ENCODE data around the gene LGR6. TPM values are rescaled to one million over a fixed set of nuclear protein-coding genes. Genes with fewer than 3 reads are reported as not detected.

LGR6 gene
- total RNA-seq, 4 donors from 2014 or later: under 0.01 to 1.2 (median 0.78) TPM; not detected in 1

- intact Hi-C loops (cut with DNase I): no loop called here
- no peak for DNase-seq (ENCODE audit: extremely low spot score)
- Histone ChIP-seq H3K36me3 (no peaks in the 10 kb centered on the region), H3K9me3 (no peaks in the 10 kb centered on the region), H3K4me3 (no peak overlapping the region), H3K27me3 (peaks cover 0 to 12% (median 0%) of the 10 kb centered on the region in 4 donors), H3K27ac (replicated peaks in 1 of 4) (no peak overlapping the region), H3K4me1 (peaks cover 0 to 11% (median 8%) of the 10 kb centered on the region in 4 donors)
- no peak for TF ChIP-seq POLR2AphosphoS5 (IDR thresholded peaks at IDR 0.05)
- TF ChIP-seq EP300 (IDR thresholded peaks at IDR 0.05): no peak
- no peak for TF ChIP-seq CTCF (IDR thresholded peaks at IDR 0.05)
- no peak for TF ChIP-seq POLR2A (IDR thresholded peaks at IDR 0.05; ENCODE audit: low read depth)
- 85% methylated on average over 2 of the region's 2 CpGs for WGBS
These were observed 42.6 kb upstream of the LGR6 start for GRCh38 chr1:202151045-202151444.

GRCh38 chr1:202152399-202152798 is 41.2 kb upstream of the LGR6 start:
- intact Hi-C loops (cut with DNase I): no loop called here
- peaks cover 0 to 11% (median 8%) of the 10 kb centered on the region in 4 donors for H3K4me1 ChIP-seq
- no peaks in the 10 kb centered on the region for H3K36me3 ChIP-seq
- peaks cover 0 to 12% (median 0%) of the 10 kb centered on the region in 4 donors for H3K27me3 ChIP-seq
- WGBS: 100% methylated on average over 3 of the region's 10 CpGs
- no peak overlapping the region for H3K27ac ChIP-seq (replicated peaks in 1 of 4)
- no peak overlapping the region for H3K4me3 ChIP-seq
- no peak for TF ChIP-seq POLR2A (IDR thresholded peaks at IDR 0.05; ENCODE audit: low read depth)
- TF ChIP-seq EP300 (IDR thresholded peaks at IDR 0.05): no peak
- TF ChIP-seq POLR2AphosphoS5 (IDR thresholded peaks at IDR 0.05): no peak
- no peaks in the 10 kb centered on the region for H3K9me3 ChIP-seq
- no peak for DNase-seq (ENCODE audit: extremely low spot score)

DNA sequence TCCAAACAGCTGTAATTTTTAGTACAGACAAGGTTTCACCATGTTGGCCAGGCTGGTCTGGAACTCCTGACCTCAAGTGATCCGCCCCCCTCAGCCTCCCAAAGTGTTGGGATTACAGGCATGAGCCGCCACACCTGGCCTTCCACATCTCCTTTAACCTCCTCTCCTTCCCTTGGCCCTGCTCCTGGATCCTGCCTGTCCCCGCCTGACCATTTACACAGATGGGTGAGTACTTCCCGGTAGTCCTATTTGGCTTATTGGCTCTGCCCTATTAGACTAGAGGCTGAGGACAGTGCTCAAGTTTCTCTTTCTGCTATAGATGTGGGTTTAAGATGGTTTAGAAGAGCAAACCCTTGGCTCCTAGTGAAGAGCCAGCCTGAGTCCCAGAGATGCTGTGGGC is 40.3 kb upstream of the LGR6 start:
- H3K27me3 ChIP-seq: peaks cover 0 to 12% (median 0%) of the 10 kb centered on the region in 4 donors
- no peak for TF ChIP-seq POLR2AphosphoS5 (IDR thresholded peaks at IDR 0.05)
- no peak for TF ChIP-seq EP300 (IDR thresholded peaks at IDR 0.05)
- no peak for TF ChIP-seq POLR2A (IDR thresholded peaks at IDR 0.05; ENCODE audit: low read depth)
- TF ChIP-seq CTCF (IDR thresholded peaks at IDR 0.05): no peak
- H3K4me1 ChIP-seq: peaks cover 0 to 11% (median 8%) of the 10 kb centered on the region in 4 donors
- intact Hi-C loops (cut with DNase I): no loop called here
- DNase-seq (ENCODE audit: extremely low spot score): no peak
- WGBS: 97% methylated on average over 4 of the region's 4 CpGs
- H3K4me3 ChIP-seq: no peak overlapping the region
- H3K36me3 ChIP-seq: no peaks in the 10 kb centered on the region
- no peaks in the 10 kb centered on the region for H3K9me3 ChIP-seq
- H3K27ac ChIP-seq (replicated peaks in 1 of 4): no peak overlapping the region

DNA sequence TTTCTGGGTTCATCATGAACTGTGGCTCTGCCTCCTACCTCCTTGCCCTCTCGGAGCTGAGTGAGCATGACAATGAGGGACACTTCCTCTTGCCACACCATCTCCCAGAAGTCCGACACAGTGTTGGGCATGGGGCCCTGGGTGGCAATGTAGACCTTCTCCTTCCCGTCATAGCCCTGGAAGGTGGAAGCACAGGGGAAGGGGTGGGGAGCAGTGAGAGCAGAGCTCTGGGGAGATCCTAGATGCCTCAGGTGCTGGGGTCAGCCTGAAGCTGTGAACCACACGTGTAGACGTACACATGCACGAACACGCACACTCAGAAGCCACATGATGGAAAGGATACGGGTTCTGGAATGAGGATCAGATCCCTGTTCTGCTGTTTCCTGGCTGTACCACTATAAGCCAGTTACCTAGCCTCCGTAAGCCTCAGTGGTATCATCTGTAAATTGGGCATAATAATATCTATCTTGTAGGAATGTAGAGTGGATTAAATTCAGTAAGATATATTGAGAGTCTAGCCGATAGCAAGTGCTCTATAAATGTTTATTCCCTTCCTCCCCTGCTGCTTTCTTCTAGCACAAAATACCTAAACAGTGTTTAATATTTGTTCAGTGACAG is 39.3 kb upstream of the LGR6 start:
- no peaks in the 10 kb centered on the region for H3K9me3 ChIP-seq
- no peaks in the 10 kb centered on the region for H3K36me3 ChIP-seq
- H3K4me3 ChIP-seq: no peak overlapping the region
- H3K4me1 ChIP-seq: peaks cover 0 to 11% (median 8%) of the 10 kb centered on the region in 4 donors
- H3K27me3 ChIP-seq: peaks cover 0 to 12% (median 0%) of the 10 kb centered on the region in 4 donors
- 83% methylated on average over 10 of the region's 10 CpGs for WGBS
- intact Hi-C loops (cut with DNase I): no loop called here
- TF ChIP-seq EP300 (IDR thresholded peaks at IDR 0.05) (no peak), POLR2A (IDR thresholded peaks at IDR 0.05; ENCODE audit: low read depth) (no peak), CTCF (IDR thresholded peaks at IDR 0.05) (no peak), POLR2AphosphoS5 (IDR thresholded peaks at IDR 0.05) (no peak)
- no peak overlapping the region for H3K27ac ChIP-seq (replicated peaks in 1 of 4)
- no peak for DNase-seq (ENCODE audit: extremely low spot score)

- no peaks in the 10 kb centered on the region for H3K9me3 ChIP-seq
- no peaks in the 10 kb centered on the region for H3K36me3 ChIP-seq
- TF ChIP-seq CTCF (IDR thresholded peaks at IDR 0.05) (peak in 1 of 3 experiments; percentile 37), EP300 (IDR thresholded peaks at IDR 0.05) (no peak)
- H3K27me3 ChIP-seq: peaks cover 0 to 14% (median 0%) of the 10 kb centered on the region in 4 donors
- H3K4me1 ChIP-seq: peaks cover 0 to 11% (median 8%) of the 10 kb centered on the region in 4 donors
- intact Hi-C loops (cut with DNase I): no loop called here
- H3K27ac ChIP-seq (replicated peaks in 1 of 4): no peak overlapping the region
- H3K4me3 ChIP-seq: no peak overlapping the region
- WGBS: 47% methylated on average over 10 of the region's 11 CpGs
- DNase-seq (ENCODE audit: extremely low spot score): no peak
These were observed 38.7 kb upstream of the LGR6 start for GRCh38 chr1:202154766-202155477.

Measured in esophagus muscularis mucosa (tissue), 4 donors.